Brain microvascular endothelial cell (primary cell): ENCODE data around the gene AJUBA.
A peak's percentile ranks its signal among the peaks of the same experiment; 100 is the strongest.

Source experiments
- DNase-seq: peaks from one replicate; pipeline ENCODE4 v3.0.0-alpha.2; 2020
- H3K27ac ChIP-seq: fragments of 250-450 bp; sonication (Bioruptor Pico); 2 replicates; pipeline ENCODE4 v1.5.1; 2020; ENCODE audit warnings: mild to moderate bottlenecking, moderate library complexity
- H3K27me3 ChIP-seq: fragments of 250-450 bp; sonication (Bioruptor Pico); replicated peaks from 2 replicates; pipeline ENCODE4 v1.5.1; 2020; ENCODE audit warnings: mild to moderate bottlenecking
- H3K36me3 ChIP-seq: fragments of 250-450 bp; sonication (Bioruptor Pico); replicated peaks from 2 replicates; pipeline ENCODE4 v1.5.1; 2020; ENCODE audit warnings: mild to moderate bottlenecking
- H3K4me3 ChIP-seq: 2 replicates; pipeline ENCODE4 v1.5.1; 2011; ENCODE audit warnings: low read depth, mild to moderate bottlenecking, control low read depth, low read length, moderate library complexity
- CTCF ChIP-seq: IDR thresholded peaks from 2 replicates; pipeline ENCODE4 v1.5.1; 2011; ENCODE audit warnings: low read depth, mild to moderate bottlenecking, moderate library complexity, low read length, control low read depth, inconsistent platforms; ENCODE audit errors: missing control alignments
- in situ Hi-C: cut with HindIII; loops from 2 replicates; pipeline ENCODE4 v1.10.0; 2017; ENCODE audit warnings: low sequenced_read_pairs, low pct_ligation_motif_present

Gene AJUBA

GRCh38 chr14:22977434-22977683, 5.0 kb downstream of the AJUBA start:
- H3K27me3 ChIP-seq = no peaks in the 10 kb centered on the region
- no peak overlapping the region for H3K27ac ChIP-seq

GRCh38 chr14:22976620-22977433, 5.5 kb downstream of the AJUBA start:
- H3K27ac ChIP-seq = peak overlapping the region; percentile 26
- H3K27me3 ChIP-seq = no peaks in the 10 kb centered on the region
- peak; percentile 33 for DNase-seq
- no peak overlapping the region for H3K4me3 ChIP-seq
- peaks cover 13% of the 10 kb centered on the region for H3K36me3 ChIP-seq
- in situ Hi-C loops = no loop called here
- no peak for TF ChIP-seq CTCF

More at GRCh38 chr14:22977434-22977683, 5.0 kb downstream of the AJUBA start:
- peaks cover 9% of the 10 kb centered on the region for H3K36me3 ChIP-seq
- no peak for TF ChIP-seq CTCF
- DNase-seq = no peak
- in situ Hi-C loops = no loop called here
- no peak overlapping the region for H3K4me3 ChIP-seq

- in situ Hi-C loops = no loop called here
- H3K36me3 ChIP-seq = peaks cover 13% of the 10 kb centered on the region
- H3K27ac ChIP-seq = no peak overlapping the region
- no peak overlapping the region for H3K4me3 ChIP-seq
- no peak for DNase-seq
- TF ChIP-seq CTCF = no peak
- H3K27me3 ChIP-seq = no peaks in the 10 kb centered on the region
These were observed 7.6 kb downstream of the AJUBA start for GRCh38 chr14:22974530-22975313.

GRCh38 chr14:22973217-22974032, 8.9 kb downstream of the AJUBA start:
- peak; percentile 76 for TF ChIP-seq CTCF
- in situ Hi-C loops = no loop called here
- H3K36me3 ChIP-seq = peaks cover 13% of the 10 kb centered on the region

GRCh38 chr14:22972313-22972930, 9.9 kb downstream of the AJUBA start:
- peaks cover 13% of the 10 kb centered on the region for H3K36me3 ChIP-seq

More at GRCh38 chr14:22973217-22974032, 8.9 kb downstream of the AJUBA start:
- no peaks in the 10 kb centered on the region for H3K27me3 ChIP-seq
- peak; percentile 57 for DNase-seq
- no peak overlapping the region for H3K4me3 ChIP-seq
- H3K27ac ChIP-seq = no peak overlapping the region

More at GRCh38 chr14:22972313-22972930, 9.9 kb downstream of the AJUBA start:
- in situ Hi-C loops = no loop called here
- Histone ChIP-seq H3K27ac (no peak overlapping the region), H3K27me3 (no peaks in the 10 kb centered on the region), H3K4me3 (no peak overlapping the region)
- no peak for TF ChIP-seq CTCF
- DNase-seq = no peak
